ENCODE results near the gene CEACAM6. TPM values are rescaled to one million over a fixed set of nuclear protein-coding genes. Genes with fewer than 3 reads are reported as not detected.
A peak's percentile ranks its signal among the peaks of the same experiment; 100 is the strongest.
"Not testable (repeated sequence)": the region's sequence is repeated elsewhere in the genome, so short reads cannot be mapped to it uniquely, and the experiment has no call there.

The CEACAM6 gene
- total and polyA plus RNA-seq, 11 donors = 0.08 to 0.53 (median 0.12) TPM; not detected in 8

DNA sequence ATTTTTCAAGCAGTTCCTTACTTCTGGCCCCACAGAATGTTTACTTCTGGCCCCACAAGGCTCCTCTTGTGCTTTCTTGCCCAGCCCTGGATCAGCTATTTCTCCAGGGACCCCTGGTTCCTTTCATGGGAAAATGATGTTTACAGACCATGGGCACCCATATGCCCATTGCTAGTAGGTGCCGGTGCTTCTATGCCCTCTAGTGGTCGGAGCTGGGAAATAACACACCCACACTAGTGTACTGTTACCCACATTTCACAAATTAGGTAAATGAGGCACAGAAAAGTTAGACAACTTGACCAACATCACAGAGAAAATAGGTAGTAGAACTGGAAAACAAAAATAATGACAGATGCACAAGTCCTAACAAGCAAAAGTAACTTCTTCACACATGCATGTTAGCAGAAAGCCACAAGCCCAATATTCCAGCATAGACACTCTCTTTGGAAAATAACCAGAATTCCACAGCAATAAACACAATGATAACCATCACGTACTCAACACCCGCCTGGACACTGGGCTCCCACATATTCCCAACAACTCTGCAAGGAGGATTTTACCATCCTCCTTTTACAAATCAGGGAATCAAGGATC lies 1.3 kb upstream of the CEACAM6 start:
- ATAC-seq = peak in 3 of 4 donors; percentile 65 to 72 (median 71)
- no peak overlapping the region for H3K27ac ChIP-seq
- WGBS, 4 donors = 5 to 9% (median 8%) methylated on average over 4 of the region's 4 CpGs
- H3K4me3 ChIP-seq = no peak overlapping the region
- no peak for TF ChIP-seq POLR2A (IDR thresholded peaks at IDR 0.05)
- TF ChIP-seq, protein P1, sequence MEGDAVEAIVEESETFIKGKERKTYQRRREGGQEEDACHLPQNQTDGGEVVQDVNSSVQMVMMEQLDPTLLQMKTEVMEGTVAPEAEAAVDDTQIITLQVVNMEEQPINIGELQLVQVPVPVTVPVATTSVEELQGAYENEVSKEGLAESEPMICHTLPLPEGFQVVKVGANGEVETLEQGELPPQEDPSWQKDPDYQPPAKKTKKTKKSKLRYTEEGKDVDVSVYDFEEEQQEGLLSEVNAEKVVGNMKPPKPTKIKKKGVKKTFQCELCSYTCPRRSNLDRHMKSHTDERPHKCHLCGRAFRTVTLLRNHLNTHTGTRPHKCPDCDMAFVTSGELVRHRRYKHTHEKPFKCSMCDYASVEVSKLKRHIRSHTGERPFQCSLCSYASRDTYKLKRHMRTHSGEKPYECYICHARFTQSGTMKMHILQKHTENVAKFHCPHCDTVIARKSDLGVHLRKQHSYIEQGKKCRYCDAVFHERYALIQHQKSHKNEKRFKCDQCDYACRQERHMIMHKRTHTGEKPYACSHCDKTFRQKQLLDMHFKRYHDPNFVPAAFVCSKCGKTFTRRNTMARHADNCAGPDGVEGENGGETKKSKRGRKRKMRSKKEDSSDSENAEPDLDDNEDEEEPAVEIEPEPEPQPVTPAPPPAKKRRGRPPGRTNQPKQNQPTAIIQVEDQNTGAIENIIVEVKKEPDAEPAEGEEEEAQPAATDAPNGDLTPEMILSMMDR (IDR thresholded peaks at IDR 0.05) = peak; percentile 38 to 64 (median 60)
- H3K27me3 ChIP-seq = peaks cover 0 to 28% (median 4%) of the 10 kb centered on the region in 9 donors
- intact Hi-C loops (cut with DNase I) = no loop called here
- no peaks in the 10 kb centered on the region for H3K4me1 ChIP-seq
- no peaks in the 10 kb centered on the region for H3K36me3 ChIP-seq
- H3K9me3 ChIP-seq = no peaks in the 10 kb centered on the region
- DNase-seq = peak in 1 of 5 donors; percentile 30

GRCh38 chr19:41758846-41759245 lies 3.5 kb downstream of the CEACAM6 start:
- Histone ChIP-seq H3K36me3 (no peaks in the 10 kb centered on the region), H3K4me1 (no peaks in the 10 kb centered on the region), H3K27ac (no peak overlapping the region), H3K27me3 (peaks cover 0 to 41% (median 9%) of the 10 kb centered on the region in 9 donors), H3K9me3 (no peaks in the 10 kb centered on the region), H3K4me3 (no peak overlapping the region)
- intact Hi-C loops (cut with DNase I) = no loop called here
- 70 to 78% (median 72%) methylated on average over 8 to 9 of the region's 9 CpGs for WGBS, 4 donors
- ATAC-seq (no peak), DNase-seq (no peak)
- TF ChIP-seq POLR2A (IDR thresholded peaks at IDR 0.05) = no peak

GRCh38 chr19:41767115-41767514 lies 11.8 kb downstream of the CEACAM6 start:
- DNase-seq (no peak), ATAC-seq (no peak)
- 79 to 90% (median 83%) methylated on average over 2 of the region's 2 CpGs for WGBS, 4 donors
- no peaks in the 10 kb centered on the region for H3K9me3 ChIP-seq
- no peak overlapping the region for H3K4me3 ChIP-seq
- no peaks in the 10 kb centered on the region for H3K4me1 ChIP-seq
- H3K36me3 ChIP-seq = no peaks in the 10 kb centered on the region
- intact Hi-C loops (cut with DNase I) = no loop called here
- TF ChIP-seq, protein P1 (IDR thresholded peaks at IDR 0.05) = no peak
- no peak for TF ChIP-seq POLR2A (IDR thresholded peaks at IDR 0.05)
- peaks cover 0 to 40% (median 2%) of the 10 kb centered on the region in 9 donors for H3K27me3 ChIP-seq
- no peak overlapping the region for H3K27ac ChIP-seq

DNA sequence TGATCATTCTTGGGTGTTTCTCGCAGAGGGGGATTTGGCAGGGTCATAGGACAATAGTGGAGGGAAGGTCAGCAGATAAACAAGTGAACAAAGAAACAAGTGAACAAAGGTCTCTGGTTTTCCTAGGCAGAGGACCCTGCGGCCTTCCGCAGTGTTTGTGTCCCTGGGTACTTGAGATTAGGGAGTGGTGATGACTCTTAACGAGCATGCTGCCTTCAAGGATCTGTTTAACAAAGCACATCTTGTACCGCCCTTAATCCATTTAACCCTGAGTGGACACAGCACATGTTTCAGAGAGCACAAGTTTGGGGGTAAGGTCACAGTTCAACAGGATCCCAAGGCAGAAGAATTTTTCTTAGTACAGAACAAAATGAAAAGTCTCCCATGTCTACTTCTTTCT lies 12.8 kb downstream of the CEACAM6 start:
- WGBS, 4 donors = 58 to 73% (median 63%) methylated on average over 1 to 5 of the region's 5 CpGs
- H3K27ac ChIP-seq; DNase-seq; H3K9me3 ChIP-seq; ATAC-seq; H3K36me3 ChIP-seq; intact Hi-C loops (cut with DNase I); H3K4me3 ChIP-seq; H3K4me1 ChIP-seq: not testable (repeated sequence)
- peaks cover 0 to 30% (median 0%) of the 10 kb centered on the region in 9 donors for H3K27me3 ChIP-seq

DNA sequence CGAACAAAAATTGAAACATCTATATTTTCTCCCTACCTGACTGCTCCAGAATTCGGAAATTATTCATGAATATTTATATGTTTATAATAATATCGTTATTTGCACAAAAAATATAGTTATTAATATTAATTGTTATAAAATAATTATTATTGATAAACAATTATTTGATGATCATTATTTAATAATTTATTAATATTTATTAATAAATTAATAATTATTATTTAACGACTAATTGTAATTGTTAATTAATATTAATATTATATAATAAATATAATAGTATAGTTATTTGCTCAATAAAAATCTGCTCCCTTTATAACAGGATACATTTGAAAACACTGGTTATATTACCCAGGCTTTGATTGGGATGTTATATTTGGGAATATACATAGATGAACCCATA lies 14.3 kb downstream of the CEACAM6 start:
- H3K9me3 ChIP-seq = no peaks in the 10 kb centered on the region
- 91 to 92% (median 92%) methylated on average over 4 of the region's 4 CpGs for WGBS, 4 donors
- no peak overlapping the region for H3K27ac ChIP-seq
- intact Hi-C loops (cut with DNase I) = no loop called here
- H3K4me3 ChIP-seq = no peak overlapping the region
- TF ChIP-seq, protein P1 (IDR thresholded peaks at IDR 0.05) = no peak
- TF ChIP-seq POLR2A (IDR thresholded peaks at IDR 0.05) = no peak
- ATAC-seq = no peak
- H3K36me3 ChIP-seq = no peaks in the 10 kb centered on the region
- no peak for DNase-seq
- no peaks in the 10 kb centered on the region for H3K4me1 ChIP-seq
- H3K27me3 ChIP-seq = peaks cover 0 to 28% (median 0%) of the 10 kb centered on the region in 9 donors

Data from heart left ventricle (tissue), 16 donors.